Measurements from ENCODE around the gene MRPS35. TPM values are rescaled to one million over a fixed set of nuclear protein-coding genes. Genes with fewer than 3 reads are reported as not detected.

The MRPS35 gene
- total and polyA plus RNA-seq, 2 donors (not counting 1 experiment from before 2014, with no cell fraction given), result 17.4 to 24.5 TPM

DNA sequence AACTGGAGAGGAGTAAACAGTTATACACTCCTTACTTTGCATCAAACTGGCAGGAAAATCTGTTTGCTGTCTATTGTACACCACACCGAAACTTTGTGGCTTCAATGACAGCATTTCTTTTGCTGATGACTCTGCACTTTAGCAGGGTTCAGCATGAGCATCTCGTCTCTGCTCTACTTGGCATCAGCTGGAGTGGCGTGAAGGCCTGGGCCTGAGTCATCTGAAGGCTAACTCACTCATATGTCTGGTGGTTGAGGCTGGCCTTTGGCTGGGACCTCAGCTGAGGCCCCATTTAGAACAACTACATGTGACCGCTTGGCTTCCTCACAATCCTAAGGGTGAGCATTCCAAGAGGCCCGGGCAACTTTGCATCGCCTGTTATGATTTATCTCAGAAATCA, 43.1 kb upstream of the MRPS35 start:
- 93% methylated on average over 3 of the region's 6 CpGs for WGBS (ENCODE audit: insufficient coverage)

DNA sequence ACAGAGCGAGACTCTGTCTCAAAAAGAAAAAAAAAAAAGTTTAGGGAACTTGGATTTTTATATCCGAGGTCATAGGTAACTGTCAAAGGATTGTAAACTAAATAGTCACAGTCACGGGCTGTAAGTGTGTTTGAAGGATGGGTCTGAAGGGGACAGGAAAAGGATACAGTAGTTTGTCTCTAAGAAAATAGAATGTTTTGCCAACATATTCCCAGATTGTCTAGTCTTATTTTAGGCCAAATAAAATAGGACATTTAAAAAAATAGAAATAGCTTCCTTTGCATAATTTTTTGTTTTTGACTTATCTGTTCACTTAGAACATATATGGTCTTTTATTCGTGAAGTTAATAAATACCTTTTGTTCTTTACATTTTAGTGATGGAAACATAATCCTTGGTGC, 38.6 kb upstream of the MRPS35 start:
- no peaks in the 10 kb centered on the region for H3K9me3 ChIP-seq (ENCODE audit: control extremely low read depth in 1 of 3, control insufficient read depth in 2 of 3, insufficient read depth in 1 of 3, low read length in 2 of 3)
- TF ChIP-seq, protein P1, sequence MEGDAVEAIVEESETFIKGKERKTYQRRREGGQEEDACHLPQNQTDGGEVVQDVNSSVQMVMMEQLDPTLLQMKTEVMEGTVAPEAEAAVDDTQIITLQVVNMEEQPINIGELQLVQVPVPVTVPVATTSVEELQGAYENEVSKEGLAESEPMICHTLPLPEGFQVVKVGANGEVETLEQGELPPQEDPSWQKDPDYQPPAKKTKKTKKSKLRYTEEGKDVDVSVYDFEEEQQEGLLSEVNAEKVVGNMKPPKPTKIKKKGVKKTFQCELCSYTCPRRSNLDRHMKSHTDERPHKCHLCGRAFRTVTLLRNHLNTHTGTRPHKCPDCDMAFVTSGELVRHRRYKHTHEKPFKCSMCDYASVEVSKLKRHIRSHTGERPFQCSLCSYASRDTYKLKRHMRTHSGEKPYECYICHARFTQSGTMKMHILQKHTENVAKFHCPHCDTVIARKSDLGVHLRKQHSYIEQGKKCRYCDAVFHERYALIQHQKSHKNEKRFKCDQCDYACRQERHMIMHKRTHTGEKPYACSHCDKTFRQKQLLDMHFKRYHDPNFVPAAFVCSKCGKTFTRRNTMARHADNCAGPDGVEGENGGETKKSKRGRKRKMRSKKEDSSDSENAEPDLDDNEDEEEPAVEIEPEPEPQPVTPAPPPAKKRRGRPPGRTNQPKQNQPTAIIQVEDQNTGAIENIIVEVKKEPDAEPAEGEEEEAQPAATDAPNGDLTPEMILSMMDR (IDR thresholded peaks at IDR 0.05), result no peak
- TF ChIP-seq EZH2 (IDR thresholded peaks at IDR 0.05; ENCODE audit: borderline replicate concordance, insufficient read depth, low read depth, low read length, poor library complexity, severe bottlenecking), result no peak
- no peak overlapping the region for H3K9ac ChIP-seq (ENCODE audit: low read length)
- H3K27me3 Mint-ChIP-seq, result no peaks in the 10 kb centered on the region
- no peaks in the 10 kb centered on the region for H3K4me1 Mint-ChIP-seq
- ChIA-PET POLR2A (no interaction called here), CTCF (no interaction called here)
- H2AFZ ChIP-seq (ENCODE audit: insufficient read depth, low read depth, low read length, poor library complexity, severe bottlenecking), result no peak overlapping the region
- no peak for DNase-seq
- H3K27me3 ChIP-seq (replicated peaks in 1 of 4; ENCODE audit: control extremely low read depth in 1 of 4, control insufficient read depth in 3 of 4, insufficient read depth in 4 of 4, low read length in 3 of 4), result no peaks in the 10 kb centered on the region
- peaks cover 0 to 2% of the 10 kb centered on the region in 2 experiments for H3K36me3 ChIP-seq (replicated peaks in 1 of 2; ENCODE audit: control extremely low read depth in 1 of 2, control insufficient read depth in 1 of 2, extremely low read depth in 1 of 2, insufficient read depth in 2 of 2, low read length in 1 of 2)
- no peaks in the 10 kb centered on the region for H3K79me2 ChIP-seq (ENCODE audit: control insufficient read depth, insufficient read depth, low read length)
- no peak overlapping the region for H3K4me3 ChIP-seq (ENCODE audit: control extremely low read depth in 1 of 5, extremely low read depth in 1 of 5, insufficient read depth in 1 of 5, low read depth in 2 of 5, low read length in 4 of 5)
- H3K9me3 Mint-ChIP-seq (ENCODE audit: insufficient read depth), result no peaks in the 10 kb centered on the region
- no peak overlapping the region for H3K4me2 ChIP-seq (replicated peaks; ENCODE audit: low read depth, low read length, poor library complexity, severe bottlenecking)
- H3K27ac ChIP-seq (ENCODE audit: low read length in 2 of 2), result no peak overlapping the region
- intact Hi-C loops (cut with micrococcal nuclease), result no loop called here
- no peak overlapping the region for H3K27ac Mint-ChIP-seq
- H4K20me1 ChIP-seq (ENCODE audit: control insufficient read depth, insufficient read depth, low read length, poor library complexity, severe bottlenecking), result no peaks in the 10 kb centered on the region
- WGBS (ENCODE audit: insufficient coverage), result 100% methylated on average over 2 of the region's 4 CpGs
- H3K4me1 ChIP-seq (ENCODE audit: control insufficient read depth in 2 of 2, insufficient read depth in 2 of 2, low read length in 2 of 2), result no peaks in the 10 kb centered on the region
- no peak for ATAC-seq (ENCODE audit: low read depth)
- no peak overlapping the region for H3K4me3 Mint-ChIP-seq

More for the DNA sequence above, 43.1 kb upstream of the MRPS35 start:
- H3K4me3 Mint-ChIP-seq, result no peak overlapping the region
- ChIA-PET CTCF (no interaction called here), POLR2A (no interaction called here)
- H2AFZ ChIP-seq (ENCODE audit: insufficient read depth, low read depth, low read length, poor library complexity, severe bottlenecking), result no peak overlapping the region
- no peak overlapping the region for H3K9ac ChIP-seq (ENCODE audit: low read length)
- H4K20me1 ChIP-seq (ENCODE audit: control insufficient read depth, insufficient read depth, low read length, poor library complexity, severe bottlenecking), result no peaks in the 10 kb centered on the region
- no peak for TF ChIP-seq EZH2 (IDR thresholded peaks at IDR 0.05; ENCODE audit: borderline replicate concordance, insufficient read depth, low read depth, low read length, poor library complexity, severe bottlenecking)
- TF ChIP-seq, protein P1 (IDR thresholded peaks at IDR 0.05), result no peak
- no peaks in the 10 kb centered on the region for H3K4me1 Mint-ChIP-seq
- ATAC-seq (ENCODE audit: low read depth), result no peak
- H3K4me3 ChIP-seq (ENCODE audit: control extremely low read depth in 1 of 5, extremely low read depth in 1 of 5, insufficient read depth in 1 of 5, low read depth in 2 of 5, low read length in 4 of 5), result no peak overlapping the region
- H3K36me3 ChIP-seq (replicated peaks in 1 of 2; ENCODE audit: control extremely low read depth in 1 of 2, control insufficient read depth in 1 of 2, extremely low read depth in 1 of 2, insufficient read depth in 2 of 2, low read length in 1 of 2), result no peaks in the 10 kb centered on the region
- H3K27ac Mint-ChIP-seq, result no peak overlapping the region
- H3K27me3 ChIP-seq (replicated peaks in 1 of 4; ENCODE audit: control extremely low read depth in 1 of 4, control insufficient read depth in 3 of 4, insufficient read depth in 4 of 4, low read length in 3 of 4), result no peaks in the 10 kb centered on the region
- DNase-seq, result no peak
- H3K9me3 Mint-ChIP-seq (ENCODE audit: insufficient read depth), result no peaks in the 10 kb centered on the region
- no peak overlapping the region for H3K4me2 ChIP-seq (replicated peaks; ENCODE audit: low read depth, low read length, poor library complexity, severe bottlenecking)
- H3K79me2 ChIP-seq (ENCODE audit: control insufficient read depth, insufficient read depth, low read length), result no peaks in the 10 kb centered on the region
- intact Hi-C loops (cut with micrococcal nuclease), result no loop called here
- H3K4me1 ChIP-seq (ENCODE audit: control insufficient read depth in 2 of 2, insufficient read depth in 2 of 2, low read length in 2 of 2), result no peaks in the 10 kb centered on the region
- H3K9me3 ChIP-seq (ENCODE audit: control extremely low read depth in 1 of 3, control insufficient read depth in 2 of 3, insufficient read depth in 1 of 3, low read length in 2 of 3), result no peaks in the 10 kb centered on the region
- H3K27me3 Mint-ChIP-seq, result no peaks in the 10 kb centered on the region
- no peak overlapping the region for H3K27ac ChIP-seq (ENCODE audit: low read length in 2 of 2)
